Stomach (tissue), 4 donors: ENCODE results near the gene TEX261.

Experiments
- EP300 ChIP-seq: sonication (generic); formaldehyde crosslinking; IDR thresholded peaks from one replicate; pipeline ENCODE4 v1.6.1; 2017; ENCODE audit warnings: antibody characterized with exemption
- POLR2A ChIP-seq, 4 donors: fragments of 450-650 bp; IDR thresholded peaks; one replicate each; pipeline ENCODE4 v1.6.1; 2016; ENCODE audit warnings: antibody characterized with exemption in 4 of 4, control low read depth in 2 of 4, mild to moderate bottlenecking in 1 of 4, moderate library complexity in 1 of 4
- POLR2AphosphoS5 ChIP-seq, 3 donors: sonication (generic); formaldehyde crosslinking; IDR thresholded peaks; one replicate each; pipeline ENCODE4 v1.6.1; 2016; ENCODE audit warnings: antibody characterized with exemption in 3 of 3
- TF ChIP-seq, protein P1 (sequence below), 7 experiments: fragments of 450-650 bp in 4 of 7; fragments of 200-600 bp in 3 of 7; sonication (generic) in 3 of 7; IDR thresholded peaks; one replicate each; pipeline ENCODE4 v1.5.1; 2016 to 2019; ENCODE audit warnings: antibody characterized with exemption in 7 of 7, control low read depth in 2 of 7, mild to moderate bottlenecking in 1 of 7

DNA sequence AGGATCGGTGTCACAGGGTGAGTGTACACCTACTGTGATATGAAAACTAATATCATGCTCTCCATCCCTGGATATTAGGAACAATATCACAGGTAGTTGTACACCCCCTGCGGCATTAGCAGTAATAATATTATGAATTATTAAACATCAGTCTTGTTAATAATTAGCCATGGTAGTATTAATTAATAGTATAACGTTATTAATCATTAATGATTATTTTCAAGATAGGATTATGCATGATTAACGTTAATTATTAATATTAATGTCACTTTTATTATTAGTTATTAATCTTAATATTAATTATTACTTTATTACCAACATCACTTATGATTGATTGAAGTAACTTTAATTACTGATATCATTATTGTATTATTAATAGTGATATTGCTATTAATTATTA is 47.6 kb upstream of the TEX261 start:
- TF ChIP-seq, protein P1, sequence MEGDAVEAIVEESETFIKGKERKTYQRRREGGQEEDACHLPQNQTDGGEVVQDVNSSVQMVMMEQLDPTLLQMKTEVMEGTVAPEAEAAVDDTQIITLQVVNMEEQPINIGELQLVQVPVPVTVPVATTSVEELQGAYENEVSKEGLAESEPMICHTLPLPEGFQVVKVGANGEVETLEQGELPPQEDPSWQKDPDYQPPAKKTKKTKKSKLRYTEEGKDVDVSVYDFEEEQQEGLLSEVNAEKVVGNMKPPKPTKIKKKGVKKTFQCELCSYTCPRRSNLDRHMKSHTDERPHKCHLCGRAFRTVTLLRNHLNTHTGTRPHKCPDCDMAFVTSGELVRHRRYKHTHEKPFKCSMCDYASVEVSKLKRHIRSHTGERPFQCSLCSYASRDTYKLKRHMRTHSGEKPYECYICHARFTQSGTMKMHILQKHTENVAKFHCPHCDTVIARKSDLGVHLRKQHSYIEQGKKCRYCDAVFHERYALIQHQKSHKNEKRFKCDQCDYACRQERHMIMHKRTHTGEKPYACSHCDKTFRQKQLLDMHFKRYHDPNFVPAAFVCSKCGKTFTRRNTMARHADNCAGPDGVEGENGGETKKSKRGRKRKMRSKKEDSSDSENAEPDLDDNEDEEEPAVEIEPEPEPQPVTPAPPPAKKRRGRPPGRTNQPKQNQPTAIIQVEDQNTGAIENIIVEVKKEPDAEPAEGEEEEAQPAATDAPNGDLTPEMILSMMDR (IDR thresholded peaks at IDR 0.05) = no peak
- TF ChIP-seq POLR2A (IDR thresholded peaks at IDR 0.05) (no peak), EP300 (no peak), POLR2AphosphoS5 (IDR thresholded peaks at IDR 0.05) (no peak)
